ENCODE data around the gene FDX2.
A peak's percentile ranks its signal among the peaks of the same experiment; 100 is the strongest.
"Not testable (repeated sequence)": the region's sequence is repeated elsewhere in the genome, so short reads cannot be mapped to it uniquely, and the experiment has no call there.

The FDX2 gene

DNA sequence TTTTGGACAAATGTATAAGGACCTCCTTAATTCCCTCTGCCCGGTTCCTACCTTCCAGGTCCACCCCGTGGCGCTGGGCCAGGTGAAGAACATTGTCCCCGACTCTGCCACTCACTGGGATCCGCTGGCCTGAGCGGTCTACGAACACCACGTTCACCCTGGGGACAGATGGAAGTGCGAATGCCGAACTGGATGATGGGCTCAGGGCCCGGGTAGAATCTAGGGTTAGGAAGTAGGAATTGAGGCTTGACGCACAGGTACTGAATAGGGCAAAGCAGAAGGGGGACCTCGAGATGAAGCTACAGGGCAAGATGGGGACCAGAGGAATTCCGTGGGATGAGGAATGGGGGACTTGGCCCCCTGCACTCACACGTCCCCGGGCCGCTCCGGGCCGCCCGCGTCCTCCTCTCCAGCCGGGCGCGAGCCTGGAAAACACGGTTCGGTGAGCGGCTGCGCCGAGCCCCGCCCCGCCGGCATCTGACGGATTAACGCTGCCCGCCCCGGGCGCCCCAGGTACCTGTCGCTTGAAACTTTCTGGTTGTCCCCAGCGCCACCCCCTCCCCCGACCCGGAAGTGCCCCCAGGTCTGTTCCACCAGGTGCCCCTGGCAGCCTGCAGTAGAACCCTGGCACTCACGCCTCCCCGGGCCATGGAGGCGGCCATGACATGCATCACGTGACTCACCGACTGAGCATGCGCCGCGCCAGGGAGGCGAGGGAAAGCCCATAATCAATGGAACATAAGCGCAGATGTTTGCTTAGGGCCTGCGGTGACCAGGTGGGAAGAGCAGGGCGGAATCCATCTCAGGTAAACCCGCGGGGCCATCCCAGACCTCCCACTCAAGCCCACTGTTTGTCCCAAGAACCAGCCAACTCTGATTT lies at the start of gene FDX2:
Gene FDX2 (minus strand): TSS at position 681 of the 880 bp plus-strand sequence. CDS start 19 bp downstream, at position 662.
- peak; percentile 54 for DNase-seq

DNA sequence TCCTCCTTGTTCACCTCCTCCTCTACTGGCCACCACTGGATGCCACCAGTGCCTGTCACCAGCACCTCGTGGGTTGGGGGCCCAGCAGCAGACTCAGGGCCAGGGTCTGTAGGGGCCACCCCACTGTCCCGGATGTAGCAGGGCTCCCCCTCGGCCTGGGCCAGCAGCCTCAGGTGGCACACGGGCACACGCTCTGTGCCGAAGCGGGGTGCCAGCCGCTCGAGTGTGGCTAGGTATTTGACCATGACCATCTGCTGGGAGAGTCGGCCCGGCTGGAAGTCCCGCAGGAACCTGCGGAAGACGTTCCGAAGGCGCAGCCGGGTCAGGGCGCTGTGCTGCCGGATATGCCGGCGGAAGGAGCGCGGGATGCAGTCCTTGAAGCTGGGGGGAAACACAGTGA lies 49.7 kb upstream of the FDX2 start:
- no peak for DNase-seq

DNA sequence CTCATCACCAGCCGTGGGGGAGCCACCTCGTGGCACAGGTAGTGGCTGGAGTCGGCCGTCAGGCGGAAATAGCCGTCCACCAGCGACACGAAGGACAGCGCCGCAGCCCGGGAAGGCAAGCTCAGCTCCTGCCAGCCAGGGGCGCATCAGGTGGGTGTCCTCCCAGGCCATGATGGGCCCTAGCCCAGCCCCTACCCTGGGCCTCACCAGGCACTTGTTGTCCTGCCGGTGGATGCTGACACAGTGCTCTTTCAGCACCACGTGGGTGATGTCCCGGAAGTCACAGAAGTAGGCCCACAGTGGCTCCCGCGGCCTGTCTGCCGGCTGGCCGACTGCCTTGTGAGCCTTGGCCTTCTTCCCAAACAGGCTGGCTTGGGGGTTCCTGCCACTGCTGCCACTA lies 48.8 kb upstream of the FDX2 start:
- DNase-seq = no peak

DNA sequence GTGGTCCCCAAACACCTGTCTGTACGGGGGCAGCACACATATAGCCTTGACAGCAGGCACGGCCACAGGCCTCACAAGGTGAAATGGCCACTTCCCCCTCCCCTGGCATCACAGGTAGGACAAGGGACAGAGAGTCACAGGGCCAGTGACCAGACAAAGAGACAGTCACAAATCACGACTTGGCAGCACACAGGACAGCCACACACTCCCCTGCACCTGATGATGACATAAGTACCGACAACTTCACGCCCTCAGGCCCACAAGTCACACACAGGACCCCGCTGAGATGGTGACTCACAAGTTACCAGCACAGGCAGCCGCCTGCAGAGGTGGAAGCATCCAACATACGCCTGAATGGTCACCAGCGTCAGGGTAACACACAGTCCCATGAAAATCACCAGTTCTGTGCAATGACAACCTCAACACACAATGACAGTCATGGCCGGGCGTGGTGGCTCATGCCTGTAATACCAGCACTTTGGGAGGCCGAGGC lies 48.0 kb upstream of the FDX2 start:
- no peak for DNase-seq

DNA sequence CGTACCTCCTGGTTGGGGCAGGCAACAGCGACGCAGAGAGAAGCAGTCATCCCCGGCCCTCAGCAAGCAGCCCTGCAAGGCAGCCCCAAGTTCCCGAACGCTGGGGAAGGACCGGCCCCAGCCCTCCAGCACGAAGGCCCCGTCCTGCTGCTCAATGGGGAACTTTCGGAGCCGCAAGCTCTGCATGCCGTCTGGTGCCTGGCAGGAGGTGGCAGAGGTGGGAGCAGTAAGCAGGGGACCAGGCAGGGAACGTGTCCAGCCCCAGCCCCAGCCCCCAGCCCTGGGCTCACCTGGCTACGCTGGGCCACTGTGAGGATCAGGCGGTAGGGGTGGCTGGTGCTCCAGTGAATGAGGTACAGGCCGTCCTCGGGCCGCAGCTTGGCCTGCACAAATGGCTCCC lies 46.4 kb upstream of the FDX2 start:
- no peak for DNase-seq

DNA sequence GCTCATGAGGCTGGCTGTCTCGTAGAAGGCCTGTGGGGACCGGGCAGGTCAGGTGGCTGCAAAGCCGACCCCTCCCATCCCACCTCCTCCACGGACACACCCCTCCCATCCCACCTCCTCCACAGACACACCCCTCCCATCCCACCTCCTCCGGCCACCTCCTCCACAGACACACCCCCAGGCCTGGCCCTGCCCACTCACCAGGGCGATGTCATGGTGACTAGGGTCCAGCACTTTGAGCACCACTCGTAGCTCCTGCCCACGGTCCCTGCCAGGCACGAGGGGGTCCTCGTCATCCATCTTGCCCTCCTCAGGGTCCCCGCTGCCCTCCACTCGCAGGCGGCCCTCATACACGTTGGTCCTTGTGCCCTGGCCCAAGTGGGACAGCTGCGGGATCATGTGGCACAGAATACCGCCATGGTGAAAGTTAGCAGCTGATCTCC lies 45.8 kb upstream of the FDX2 start:
- DNase-seq = no peak

DNA sequence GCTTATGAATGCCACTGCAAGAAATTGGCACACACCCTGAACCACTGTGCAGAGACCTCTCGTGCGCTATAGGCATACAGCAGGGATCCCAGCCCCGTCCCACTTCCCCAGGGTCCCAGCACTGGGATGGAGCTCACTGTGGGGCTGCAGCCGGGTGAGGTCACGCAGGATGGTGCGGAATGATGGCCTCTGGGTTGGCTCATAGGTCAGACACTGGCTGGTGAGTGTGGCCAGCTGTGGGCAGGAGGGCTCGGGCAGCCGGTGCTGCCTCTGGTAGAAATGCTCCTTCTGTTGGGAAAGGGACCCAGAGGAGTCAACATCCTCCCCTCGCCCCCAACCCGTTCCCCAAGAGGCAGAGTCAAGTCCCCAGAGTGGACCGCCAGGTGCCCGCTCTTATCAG lies 40.6 kb upstream of the FDX2 start:
- no peak for DNase-seq

DNA sequence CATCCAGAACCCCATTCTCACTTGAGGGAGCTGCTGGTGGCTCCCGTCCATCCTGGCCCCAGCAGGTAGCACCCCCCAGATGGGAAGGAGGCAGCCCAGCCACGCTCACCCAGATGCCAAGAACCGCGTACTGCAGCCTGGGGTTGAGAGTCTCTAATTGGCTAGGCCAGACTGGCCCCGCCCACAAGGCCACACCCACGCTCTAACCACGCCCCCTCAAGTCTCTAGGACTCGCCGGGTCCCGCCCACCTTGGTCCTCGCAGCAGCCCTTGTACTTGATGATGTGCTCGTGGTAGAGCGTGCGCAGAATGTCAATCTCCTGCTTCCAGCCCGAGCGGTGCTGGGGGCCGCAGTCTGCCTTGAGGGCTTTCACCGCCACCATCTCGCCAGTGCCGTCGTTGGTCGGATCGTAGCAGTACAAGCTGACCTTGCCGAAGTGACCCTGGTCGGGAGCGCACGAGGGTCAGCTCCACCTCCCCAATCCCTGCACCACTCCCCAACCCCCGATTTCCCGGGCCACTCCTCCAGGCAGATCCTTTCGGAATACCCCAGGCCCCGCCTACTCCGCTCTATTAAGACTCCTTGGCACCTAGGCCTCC lies 38.1 kb upstream of the FDX2 start:
- DNase-seq = no peak

DNA sequence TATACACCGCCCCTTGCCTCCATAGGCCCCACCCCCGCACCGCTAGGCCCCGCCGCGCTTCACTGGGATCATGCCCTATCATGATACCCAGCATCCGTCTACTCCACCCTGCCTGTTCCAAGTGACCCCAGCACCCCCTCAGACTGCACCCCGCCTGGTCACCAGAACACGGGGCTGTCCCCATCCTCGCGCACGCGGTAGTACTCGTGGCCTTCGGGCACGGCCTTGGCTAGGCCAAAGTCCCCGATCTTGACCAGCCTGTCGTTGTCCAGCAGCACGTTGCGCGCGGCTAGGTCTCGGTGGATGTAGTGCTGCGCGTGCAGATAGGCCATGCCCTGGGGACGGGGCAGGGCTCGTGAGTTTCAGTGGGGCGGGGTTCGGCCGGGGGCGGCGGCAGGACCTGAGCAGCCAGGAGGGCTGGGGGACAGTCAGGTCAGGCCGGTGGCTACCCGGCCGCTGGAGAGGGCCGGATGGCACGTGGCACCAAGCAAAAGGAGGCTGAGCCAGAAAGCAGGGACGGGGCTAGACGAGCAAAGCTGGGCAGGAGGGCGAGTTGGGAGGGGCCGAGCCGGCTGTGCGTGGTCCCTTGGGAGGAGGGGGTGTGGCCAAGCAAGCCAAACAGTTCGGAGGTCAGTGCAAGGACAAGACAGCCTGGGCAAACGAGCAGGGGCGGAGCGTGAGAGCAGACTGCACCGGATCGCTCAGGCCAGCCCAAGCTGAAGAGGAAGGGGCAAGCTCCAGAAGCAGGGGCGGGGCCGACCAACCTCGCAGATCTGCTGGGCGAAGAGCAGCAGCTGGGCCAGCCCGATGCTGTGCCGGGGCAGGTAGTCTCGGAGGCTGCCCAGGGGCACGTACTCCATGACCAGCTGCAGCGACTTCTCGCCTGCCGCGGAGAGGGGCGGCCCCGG lies 37.2 kb upstream of the FDX2 start:
- DNase-seq = no peak

DNA sequence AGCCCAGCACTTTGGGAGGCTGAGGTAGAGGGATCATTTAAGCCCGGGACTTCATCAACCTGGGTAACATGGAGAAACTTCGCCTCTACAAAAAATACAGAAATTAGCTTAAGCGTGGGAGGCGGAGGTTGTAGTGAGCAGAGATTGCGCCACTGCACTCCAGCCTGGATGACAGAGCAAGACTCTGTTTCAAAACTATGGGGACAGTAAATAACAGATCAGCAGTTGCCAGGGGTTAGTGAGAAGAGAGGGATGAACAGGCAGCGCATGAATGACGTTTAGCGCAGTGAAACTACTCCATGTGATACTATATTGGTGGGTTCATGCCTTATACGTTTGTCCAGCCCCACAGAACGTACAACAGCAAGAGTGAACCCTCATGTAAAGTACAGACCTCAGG lies 30.7 kb upstream of the FDX2 start:
- no peak for DNase-seq

DNA sequence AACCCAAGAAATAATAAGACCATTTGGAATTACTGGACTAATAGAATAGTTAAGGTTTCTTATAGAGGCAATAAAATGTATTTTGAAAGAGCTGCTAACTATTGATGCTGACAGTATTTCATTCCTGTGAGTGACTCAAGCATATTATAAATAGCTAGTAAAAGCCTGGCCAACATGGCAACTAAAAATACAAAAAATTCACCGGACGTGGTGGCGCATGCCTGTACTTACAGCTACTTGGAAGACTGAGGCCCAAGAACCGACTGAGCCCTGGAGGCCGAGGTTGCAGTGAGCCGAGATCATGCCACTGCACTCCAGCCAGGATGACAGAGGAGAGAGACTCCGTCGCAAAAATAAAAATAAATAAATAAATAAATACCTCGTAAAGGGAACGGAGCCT lies 29.0 kb upstream of the FDX2 start:
- DNase-seq = no peak

DNA sequence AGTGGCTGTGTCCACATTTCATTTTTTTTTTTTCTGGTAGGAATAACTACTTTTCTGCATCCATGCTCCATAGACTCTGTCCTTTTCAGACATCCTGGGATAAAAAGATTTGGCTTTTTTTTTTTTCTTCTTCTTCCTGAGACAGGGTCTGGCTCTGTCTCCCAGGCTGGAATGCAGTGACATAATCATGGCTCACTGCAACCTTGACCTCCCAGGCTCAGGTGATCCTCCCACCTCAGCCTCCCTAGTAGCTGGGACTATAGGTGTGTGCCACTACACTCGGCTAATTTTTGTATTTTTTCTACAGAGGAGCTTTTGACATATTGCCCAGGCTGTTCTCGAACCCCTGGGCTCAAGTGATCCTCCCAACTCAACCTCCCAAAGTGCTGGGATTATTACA lies 27.7 kb upstream of the FDX2 start:
- no peak for DNase-seq

DNA sequence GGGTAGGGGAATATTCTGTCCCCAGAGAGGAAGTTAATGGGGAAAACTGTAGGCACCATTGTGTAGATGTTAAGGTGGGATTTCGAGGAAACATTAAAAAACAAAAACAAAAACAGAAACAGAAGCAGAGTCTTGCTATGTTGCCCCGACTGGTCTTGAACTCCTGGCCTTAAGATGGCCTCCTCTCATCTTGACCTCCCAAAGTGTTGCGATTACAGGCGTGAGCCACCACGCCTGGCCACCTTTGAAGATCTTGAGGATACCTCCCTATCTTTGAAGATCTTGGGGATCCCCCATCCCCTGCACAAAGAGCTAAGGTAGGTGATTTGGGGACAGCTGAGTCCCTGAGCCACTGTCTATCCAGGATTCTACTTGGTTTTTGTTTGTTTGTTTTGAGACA lies 24.2 kb upstream of the FDX2 start:
- DNase-seq = no peak

DNA sequence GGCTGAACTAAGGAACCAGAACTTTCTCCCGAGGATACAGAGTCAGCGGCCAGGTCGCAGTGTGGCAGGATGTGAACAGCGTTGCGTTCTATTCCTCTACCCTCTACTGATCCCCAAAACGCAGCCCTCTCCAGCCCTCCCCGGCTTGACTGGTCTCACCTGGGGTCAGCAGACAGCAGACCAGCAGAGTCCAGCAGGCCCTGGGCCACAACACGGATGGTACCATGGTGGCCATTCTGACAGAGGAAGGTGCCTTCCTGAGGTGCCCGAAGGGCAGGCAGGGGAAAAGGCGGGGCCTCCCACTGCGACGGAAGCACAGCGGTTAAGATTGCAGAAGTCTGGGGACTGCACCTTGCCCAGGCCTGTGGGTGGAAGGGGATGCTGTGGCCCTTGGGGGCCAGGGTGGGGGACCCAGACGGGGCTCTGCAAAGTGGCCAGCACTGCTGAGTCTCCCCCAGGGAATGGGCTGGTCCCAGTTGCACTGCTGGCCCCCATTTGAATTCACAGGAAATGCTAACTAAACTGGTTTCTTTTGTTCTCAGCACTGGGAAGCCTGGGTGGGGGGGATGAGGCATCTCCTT lies 23.7 kb upstream of the FDX2 start, which contains the start of gene ICAM3:
Gene ICAM3 (minus strand): TSS at position 245 of the 581 bp plus-strand sequence. CDS start 10 bp downstream, at position 235.
- DNase-seq = no peak

DNA sequence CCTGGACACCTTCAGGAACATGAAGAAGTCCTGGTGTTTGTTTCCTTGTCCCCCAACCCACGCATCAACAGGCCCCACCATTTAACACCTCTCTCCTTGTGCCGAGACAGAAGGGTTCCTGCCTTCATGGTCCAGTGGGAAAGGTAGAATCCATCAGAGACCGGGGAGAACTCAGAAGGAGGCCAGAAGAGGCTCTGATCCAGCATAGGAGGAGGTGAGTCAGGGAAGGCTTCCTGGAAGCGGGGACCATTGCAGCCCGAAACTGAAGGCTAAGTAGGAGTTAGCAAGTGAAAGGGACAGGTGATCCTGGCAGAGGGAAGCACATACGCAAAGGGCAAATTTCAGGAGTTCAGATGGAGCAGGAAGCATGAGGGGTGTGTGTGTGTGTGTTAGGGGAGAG lies 23.1 kb upstream of the FDX2 start:
- DNase-seq = no peak

DNA sequence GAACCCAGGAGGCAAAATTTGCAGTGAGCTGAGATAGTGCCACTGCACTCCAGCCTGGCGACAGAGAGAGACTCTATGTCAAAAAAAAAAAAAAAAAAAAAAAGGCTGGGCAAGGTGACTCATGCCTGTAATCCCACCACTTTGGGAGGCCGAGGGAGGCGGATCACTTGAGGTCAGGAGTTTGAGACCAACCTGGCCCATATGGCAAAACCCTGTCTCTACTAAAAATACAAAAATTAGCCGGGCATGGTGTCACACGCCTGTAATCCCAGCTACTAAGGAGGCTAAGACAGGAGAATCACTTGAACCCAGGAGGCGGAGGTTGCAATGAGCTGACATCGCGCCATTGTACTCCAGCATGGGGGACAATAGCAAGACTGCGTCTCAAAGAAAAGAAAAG lies 20.9 kb upstream of the FDX2 start:
- not testable (repeated sequence) for DNase-seq

DNA sequence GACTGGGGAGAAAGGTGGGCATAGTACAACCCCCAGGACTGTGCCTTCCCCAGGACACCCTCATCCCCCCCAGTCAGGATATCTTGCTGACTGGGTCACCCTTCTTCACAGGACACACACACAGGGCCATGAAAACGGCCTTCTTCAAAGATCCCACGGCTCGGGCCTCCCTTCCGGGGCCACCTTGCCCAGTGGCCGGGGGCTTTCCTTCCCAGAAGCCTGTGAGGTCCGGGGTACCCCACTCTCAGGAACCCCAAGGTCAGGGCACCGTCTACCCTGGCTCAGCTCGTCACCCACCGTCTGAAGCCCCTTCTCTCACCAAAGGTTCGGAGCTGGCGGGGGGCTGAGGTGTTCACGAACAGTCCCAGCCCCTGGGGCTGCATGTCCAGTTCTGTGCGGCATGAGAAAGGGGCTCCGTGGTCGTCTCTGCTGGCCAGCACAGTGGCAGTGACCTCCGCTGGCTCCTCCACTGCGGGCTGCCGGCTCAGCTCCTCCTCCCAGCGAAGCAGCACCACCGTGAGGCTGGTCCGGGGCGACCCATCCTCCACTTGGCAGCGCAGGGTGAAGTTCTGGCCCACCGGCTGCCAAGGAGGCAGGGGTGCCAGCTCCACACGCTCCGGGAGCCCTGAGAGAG lies 19.7 kb upstream of the FDX2 start:
- DNase-seq = no peak

DNA sequence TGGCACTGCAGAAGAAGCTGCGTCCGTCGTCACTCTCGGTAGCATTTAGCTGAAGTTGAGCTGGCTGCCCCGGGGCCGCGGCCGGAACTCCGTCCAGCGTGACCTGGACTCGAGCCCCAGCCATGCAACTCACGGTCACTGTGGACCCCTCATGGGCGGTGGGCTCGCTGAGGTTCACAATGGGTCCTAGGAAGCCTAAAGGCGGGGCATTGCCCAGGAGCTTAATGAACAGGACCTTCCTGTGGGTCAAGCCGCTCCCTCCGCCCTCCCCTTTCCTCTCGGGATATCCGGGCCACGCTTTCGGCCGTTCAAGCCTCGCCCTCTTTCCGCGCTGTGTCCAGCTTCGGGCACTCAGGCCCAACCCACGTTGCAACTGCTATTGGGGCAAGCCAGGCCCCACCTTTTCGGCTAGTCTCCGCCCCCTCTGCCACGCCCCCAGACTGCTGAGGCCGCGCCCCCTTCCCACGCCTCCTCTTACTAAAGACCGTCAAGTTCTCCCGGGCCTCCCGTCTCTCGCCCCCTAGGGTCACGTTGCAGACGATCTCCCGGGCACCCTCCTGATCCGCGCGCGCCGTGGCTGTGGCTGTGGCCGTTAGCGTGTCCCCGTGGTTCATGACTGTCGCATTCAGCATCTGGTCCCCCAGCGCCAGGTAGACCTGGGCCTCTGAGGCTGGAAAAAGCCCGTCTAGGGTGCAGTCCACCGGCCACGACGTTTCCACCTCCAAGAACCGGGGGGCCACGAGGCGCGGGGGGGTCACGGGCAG lies 19.0 kb upstream of the FDX2 start:
- peak; percentile 2 for DNase-seq

DNA sequence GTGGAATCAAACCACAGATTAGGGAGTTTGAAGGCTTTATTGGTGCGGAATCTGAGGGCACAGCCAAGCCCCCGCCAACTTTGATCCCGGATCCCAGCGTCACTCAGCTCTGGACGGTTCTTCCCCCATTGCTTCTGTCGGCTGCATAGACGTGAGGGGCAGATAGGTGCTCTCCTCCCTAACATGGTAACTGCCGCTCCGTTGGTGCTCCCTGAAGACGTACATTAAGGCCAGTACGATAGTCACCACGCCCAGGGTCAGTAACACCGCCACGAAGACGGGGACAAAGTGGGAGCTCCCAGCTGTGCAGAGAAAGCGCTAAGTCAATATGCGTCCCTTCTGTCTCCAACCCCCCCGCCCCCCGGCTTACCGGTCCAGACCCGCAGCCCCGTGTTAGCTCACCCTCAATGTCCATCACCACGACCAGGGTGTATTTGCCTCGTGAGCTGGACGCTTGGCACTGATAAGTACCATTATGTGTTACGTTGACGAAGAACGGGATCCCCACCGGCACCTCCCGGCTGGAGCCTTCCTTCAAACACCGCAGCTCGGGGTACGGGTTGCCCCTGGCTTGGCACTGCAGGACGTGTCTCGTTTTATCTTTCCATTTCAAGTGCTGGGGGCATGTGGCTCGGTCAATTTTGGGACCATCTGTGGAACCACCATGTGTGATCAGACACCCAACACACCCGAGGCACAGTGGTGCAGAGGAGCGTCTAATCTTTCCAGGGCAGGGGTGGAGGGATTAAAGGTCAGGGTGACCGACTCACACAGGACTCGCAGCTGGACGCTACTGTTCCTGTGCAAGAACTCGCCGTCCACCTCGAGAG lies 18.2 kb upstream of the FDX2 start:
- DNase-seq = no peak

DNA sequence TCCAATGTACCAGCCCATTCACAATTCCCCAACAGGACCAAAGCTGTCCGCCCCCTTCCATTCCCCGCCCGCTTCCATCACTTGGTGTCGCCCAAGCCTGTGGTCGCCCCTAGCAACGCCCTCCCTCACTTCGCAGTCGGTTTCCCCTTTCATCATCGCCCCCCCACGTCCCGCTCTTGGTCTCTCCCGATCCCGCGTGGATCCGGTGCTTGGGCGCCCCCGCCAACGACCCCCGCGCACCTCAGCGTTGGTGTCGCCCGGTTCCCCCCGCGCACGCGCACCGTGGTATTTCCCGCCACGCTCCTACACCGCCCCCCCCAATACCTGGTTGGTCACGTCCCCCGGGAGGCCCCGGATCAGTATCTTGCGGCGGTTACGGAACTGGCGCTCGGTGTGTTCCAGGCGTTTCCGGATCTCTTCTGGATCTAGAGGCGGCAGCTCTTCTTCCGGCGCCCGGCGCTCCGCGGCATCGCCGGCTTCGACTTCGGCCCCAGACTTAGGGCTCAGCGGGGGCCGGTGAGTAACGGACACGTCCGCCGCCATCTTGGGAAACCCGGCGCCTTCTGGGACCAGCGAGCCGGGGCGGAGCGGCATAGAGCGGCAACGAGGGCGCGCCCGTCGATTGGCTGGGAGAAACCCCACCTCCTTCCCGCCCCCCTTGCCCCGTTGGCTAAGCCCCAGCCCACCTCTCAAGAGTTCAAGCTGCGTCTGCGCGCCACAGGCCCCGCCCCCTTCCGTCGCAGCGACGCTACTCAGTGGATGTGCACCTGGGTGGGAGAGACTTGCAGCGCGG lies 17.3 kb upstream of the FDX2 start, which contains the start of gene RAVER1:
Gene RAVER1 (minus strand): TSS at position 565 of the 793 bp plus-strand sequence. CDS start 22 bp downstream, at position 543.
- peak; percentile 92 for DNase-seq

Measured in NCI-H446 treated with DMSO at 0.1 percent for 48 hours (cell line).